GM10266 (cell line): ENCODE measurements around the gene SPATA3.

Source experiments
- DNase-seq: peaks from one replicate; pipeline ENCODE4 v3.0.0; 2012; ENCODE audit errors: extremely low spot score
- TF ChIP-seq, protein P1 (sequence below): IDR thresholded peaks from 2 replicates; pipeline ENCODE4 v1.5.1; 2012; ENCODE audit warnings: mild to moderate bottlenecking, low read depth; ENCODE audit not compliant: control insufficient read depth, insufficient read depth; ENCODE audit errors: missing control alignments

SPATA3 gene

DNA sequence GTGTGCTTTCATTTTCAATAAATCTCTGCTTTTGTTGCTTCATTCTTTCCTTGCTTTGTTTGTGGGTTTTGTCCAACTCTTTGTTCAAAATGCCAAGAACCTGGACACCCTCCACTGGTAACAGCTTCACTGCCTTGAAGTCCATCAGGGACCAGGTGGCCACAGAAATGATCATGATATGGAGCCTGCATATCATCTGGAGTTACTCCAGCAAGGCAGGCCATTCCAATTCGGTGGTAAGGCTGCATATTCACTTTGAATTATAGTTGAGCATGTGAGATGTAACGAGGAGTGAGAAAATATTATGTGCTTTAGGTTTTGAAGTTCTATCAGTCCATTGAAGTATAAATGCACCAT lies 26.3 kb upstream of the SPATA3 start:
- TF ChIP-seq, protein P1, sequence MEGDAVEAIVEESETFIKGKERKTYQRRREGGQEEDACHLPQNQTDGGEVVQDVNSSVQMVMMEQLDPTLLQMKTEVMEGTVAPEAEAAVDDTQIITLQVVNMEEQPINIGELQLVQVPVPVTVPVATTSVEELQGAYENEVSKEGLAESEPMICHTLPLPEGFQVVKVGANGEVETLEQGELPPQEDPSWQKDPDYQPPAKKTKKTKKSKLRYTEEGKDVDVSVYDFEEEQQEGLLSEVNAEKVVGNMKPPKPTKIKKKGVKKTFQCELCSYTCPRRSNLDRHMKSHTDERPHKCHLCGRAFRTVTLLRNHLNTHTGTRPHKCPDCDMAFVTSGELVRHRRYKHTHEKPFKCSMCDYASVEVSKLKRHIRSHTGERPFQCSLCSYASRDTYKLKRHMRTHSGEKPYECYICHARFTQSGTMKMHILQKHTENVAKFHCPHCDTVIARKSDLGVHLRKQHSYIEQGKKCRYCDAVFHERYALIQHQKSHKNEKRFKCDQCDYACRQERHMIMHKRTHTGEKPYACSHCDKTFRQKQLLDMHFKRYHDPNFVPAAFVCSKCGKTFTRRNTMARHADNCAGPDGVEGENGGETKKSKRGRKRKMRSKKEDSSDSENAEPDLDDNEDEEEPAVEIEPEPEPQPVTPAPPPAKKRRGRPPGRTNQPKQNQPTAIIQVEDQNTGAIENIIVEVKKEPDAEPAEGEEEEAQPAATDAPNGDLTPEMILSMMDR = no peak
- DNase-seq = no peak

DNA sequence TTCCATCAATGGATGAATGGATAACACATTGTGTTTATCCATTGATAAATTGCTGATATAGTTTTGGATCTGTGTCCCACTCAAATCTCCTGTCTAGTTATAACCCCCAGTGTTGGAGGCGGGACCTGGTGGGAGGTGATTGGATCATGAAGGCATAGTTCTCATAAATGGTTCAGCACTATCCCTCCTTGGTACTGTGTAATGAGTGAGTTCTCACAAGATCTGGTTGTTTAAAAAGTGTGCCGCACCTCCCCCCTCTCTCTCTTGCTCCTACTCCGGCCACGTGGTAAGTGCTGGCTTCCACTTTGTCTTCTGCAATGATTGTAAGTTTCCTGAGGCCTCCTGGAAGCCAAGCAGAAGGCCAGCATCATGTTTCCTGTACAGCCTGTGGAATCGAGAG lies 23.9 kb upstream of the SPATA3 start:
- TF ChIP-seq, protein P1 = no peak

DNA sequence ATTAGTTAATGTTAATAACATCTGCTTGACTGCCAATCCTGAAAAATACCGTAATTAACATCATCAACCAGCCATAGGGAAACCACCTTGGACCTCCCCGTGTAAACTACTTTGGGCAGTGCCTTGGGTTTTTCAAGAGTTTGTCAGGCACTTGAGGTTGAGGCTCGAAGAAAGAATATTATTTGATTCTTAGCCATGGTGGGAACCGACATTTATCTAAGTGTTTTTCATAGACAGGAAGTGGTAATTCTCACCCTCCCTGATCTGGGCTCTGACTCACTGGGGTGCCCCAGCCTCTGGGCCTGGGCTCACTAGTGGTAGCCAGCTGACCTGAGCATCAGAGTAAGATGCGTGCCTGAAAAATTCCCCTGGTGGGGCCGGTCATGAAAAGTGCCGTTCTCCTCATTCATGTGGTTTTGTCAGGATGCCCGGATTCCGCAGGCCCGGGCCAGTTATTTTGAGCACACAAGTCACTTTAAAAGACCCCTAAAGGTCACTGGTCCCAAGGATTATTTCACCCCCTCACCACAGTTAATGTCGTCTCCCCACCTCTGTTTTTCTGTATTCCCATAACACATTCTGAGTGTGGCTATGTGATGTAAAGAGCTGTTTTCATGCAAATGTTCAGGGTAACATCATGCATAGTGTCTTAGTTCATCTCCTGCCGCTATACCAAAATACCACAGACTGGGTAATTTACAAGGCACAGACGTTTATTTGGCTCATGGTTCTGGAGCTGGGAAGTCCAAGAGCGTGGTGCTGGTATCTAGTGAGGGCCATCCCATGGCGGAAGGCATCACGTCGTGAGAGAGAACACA lies 21.6 kb upstream of the SPATA3 start:
- TF ChIP-seq, protein P1 = no peak
- peak; percentile 86 for DNase-seq

More for the DNA sequence above, 23.9 kb upstream of the SPATA3 start:
- DNase-seq = no peak

DNA sequence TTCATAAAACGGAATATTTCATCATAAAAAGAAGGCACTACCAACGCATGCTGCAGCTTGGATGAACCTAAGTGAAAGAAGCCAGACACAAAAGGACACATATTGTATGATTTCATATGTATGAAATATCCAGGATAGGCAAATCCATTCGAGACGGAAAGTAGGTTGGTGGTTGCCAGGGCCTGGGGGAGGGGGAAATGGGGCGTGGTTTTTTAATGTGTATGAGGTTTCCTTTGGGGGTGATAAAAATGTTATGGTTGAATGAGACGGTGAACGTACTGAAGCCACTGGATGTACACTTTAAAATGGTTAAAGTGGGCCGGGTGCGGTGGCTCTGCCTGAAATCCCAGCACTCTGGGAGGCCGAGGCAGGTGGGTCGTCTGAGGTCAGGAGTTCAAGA lies 20.0 kb upstream of the SPATA3 start:
- TF ChIP-seq, protein P1 = no peak
- no peak for DNase-seq

DNA sequence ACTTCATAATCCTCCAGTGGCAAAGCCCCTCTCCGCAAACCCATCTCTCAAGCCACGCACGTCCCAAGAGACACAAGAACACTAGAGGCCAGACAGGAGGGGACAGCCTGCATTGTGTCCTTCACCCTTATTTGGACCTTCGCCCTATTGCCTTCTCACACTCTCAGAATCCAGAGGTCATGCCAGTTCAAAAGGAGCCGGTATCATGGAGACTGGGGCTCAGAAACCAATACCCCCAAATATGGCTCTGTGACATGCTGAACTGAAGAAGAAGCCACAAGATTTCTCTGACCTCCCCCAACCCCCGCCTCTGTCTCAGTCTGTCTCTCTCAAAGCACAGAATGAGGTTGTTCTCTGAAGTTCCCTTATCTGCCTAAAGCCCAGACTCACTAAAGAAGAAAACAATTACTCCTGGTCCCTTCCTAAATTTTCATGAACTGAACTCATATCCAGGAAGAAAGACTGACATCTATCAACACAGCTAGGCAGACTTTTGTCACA lies 19.2 kb upstream of the SPATA3 start:
- TF ChIP-seq, protein P1 = no peak
- DNase-seq = no peak

DNA sequence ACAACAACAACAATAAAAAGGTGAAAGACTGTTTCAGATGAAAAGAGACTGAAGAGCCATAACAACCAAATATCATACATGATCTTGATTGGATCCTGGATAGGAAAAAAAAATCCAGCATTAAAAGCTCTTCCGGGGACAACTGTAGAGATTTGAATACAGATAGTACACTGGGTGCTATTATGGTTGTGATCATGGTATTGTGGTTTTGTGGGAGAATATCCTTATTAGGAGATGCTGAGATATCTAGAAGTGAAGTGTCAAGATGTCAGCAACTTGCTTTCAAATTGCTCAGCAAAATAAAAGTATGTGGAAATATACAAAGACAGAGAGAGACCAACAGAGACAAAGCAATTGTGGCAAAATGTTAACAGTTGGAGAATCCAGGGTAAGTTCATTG lies 15.5 kb upstream of the SPATA3 start:
- TF ChIP-seq, protein P1 = no peak

DNA sequence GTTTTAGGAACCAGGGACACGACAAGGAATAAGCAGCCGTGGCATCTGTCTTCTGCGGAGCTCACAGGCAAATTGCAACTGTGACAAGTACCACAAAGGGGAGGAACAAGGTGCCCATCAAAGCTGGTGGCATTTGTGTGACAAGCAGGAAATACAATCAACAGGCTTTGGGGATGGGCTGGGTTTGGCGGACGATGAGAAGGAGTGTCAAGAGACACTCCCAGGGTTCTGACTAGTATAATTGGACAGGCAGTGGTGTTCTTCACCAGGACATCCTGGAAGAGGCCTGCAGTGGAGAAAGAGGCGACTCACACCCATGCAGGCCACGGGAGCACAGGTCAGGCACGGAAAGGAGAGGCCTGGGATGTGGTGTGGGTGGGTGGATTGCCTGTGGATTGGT lies 14.2 kb upstream of the SPATA3 start:
- DNase-seq = no peak

More for the DNA sequence above, 15.5 kb upstream of the SPATA3 start:
- DNase-seq = no peak

More for the DNA sequence above, 14.2 kb upstream of the SPATA3 start:
- TF ChIP-seq, protein P1 = no peak
